Measurements from ENCODE around the gene CYTH4. TPM values are rescaled to one million over a fixed set of nuclear protein-coding genes. Genes with fewer than 3 reads are reported as not detected.

Gene CYTH4
- total and polyA plus RNA-seq, 3 experiments from 2014 or later, result 23.1 to 80.2 (median 24.7) TPM

DNA sequence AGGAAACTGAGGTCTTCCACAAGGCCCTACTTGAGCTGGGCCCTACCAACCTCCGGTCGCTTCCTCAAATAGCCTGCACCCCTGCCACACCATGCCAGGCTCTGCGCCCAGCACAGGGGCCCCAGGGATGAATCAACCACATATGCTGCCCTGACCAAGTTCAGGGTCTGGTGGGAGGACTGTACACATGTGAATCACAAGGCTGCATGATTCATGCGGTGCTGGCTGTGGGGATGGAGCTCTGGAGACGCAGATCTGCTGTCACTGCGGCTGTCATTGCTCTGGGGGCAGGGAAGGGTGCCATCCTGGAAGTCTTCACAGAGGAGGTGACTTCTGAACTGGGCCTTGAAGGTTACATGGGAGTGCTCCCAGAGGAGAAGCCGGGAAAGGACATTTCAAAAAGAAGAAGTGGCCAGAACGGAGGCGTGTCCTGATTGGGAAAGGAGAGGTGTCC lies 21.5 kb downstream of the CYTH4 start:
- peaks cover 94% of the 10 kb centered on the region for H3K4me1 ChIP-seq (ENCODE audit: insufficient read depth, low read length)
- H3K27ac Mint-ChIP-seq, result peak overlapping the region; percentile 13 to 95 (median 87)
- peak overlapping the region in 1 of 7 donors; percentile 9 for H3K4me3 Mint-ChIP-seq
- H3K9me3 ChIP-seq (ENCODE audit: low read length), result no peaks in the 10 kb centered on the region
- no peak overlapping the region for H3K27ac ChIP-seq (ENCODE audit: low read depth, low read length)
- DNase-seq, result peak in 1 of 5 donors; percentile 57
- H3K36me3 ChIP-seq (ENCODE audit: insufficient read depth, low read length), result peaks cover 28% of the 10 kb centered on the region
- no peaks in the 10 kb centered on the region for H3K27me3 ChIP-seq (ENCODE audit: insufficient read depth, low read length, poor library complexity, severe bottlenecking)
- POLR2A ChIA-PET, result no interaction called here
- H3K9me3 Mint-ChIP-seq, result no peaks in the 10 kb centered on the region
- H3K27me3 Mint-ChIP-seq, result no peaks in the 10 kb centered on the region
- no peak overlapping the region for H3K4me3 ChIP-seq (ENCODE audit: low read length)
- H3K4me1 Mint-ChIP-seq, result peaks cover 70 to 93% (median 85%) of the 10 kb centered on the region in 3 donors
- CTCF ChIA-PET, result interaction anchor here (1.4 kb wide), 1 partner anchor 39 kb away, joined by 3 read pairs; no protein-coding TSS in a partner anchor
- H3K36me3 Mint-ChIP-seq, result peaks cover 6 to 75% (median 16%) of the 10 kb centered on the region in 3 donors

DNA sequence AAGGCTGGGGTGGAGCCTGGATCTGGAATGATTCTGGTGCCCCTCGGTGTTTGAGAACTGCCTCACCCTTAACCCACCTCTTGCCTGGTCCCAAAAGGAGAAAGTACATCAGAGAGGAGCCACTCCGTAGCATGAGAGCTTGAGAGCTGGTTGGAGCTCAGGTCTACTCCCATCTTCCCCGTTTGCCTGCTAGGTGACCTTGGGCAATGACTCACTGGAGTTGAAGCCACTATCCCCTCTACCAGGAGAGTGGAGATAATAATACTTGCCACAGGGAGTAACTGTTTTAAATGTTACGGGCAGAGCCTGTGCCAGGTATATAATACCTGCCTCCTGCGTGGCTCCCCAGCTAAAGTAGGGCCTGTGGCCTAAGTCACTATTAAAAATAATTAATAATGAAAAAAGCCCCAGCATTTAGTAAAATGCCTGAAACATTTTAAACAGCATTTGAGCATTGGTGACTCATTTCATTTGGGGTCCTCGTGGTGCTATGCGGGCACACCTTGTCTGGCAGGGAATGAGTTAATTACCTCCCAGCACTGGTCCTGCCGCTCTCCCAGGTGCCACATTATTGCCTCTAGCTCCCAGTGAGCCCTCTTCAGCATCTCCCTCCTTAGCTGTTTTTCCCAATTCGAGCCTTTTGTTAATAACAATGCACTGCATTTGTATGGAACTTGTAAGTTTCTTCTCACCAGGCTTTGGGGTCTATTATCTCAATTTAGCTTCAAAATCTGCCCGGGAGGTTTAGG lies 22.5 kb downstream of the CYTH4 start:
- no peak for DNase-seq
- H3K4me3 Mint-ChIP-seq, result no peak overlapping the region
- H3K9me3 Mint-ChIP-seq, result no peaks in the 10 kb centered on the region
- no peaks in the 10 kb centered on the region for H3K9me3 ChIP-seq (ENCODE audit: low read length)
- H3K4me1 ChIP-seq (ENCODE audit: insufficient read depth, low read length), result peaks cover 94% of the 10 kb centered on the region
- peak overlapping the region; percentile 71 to 99 (median 92) for H3K27ac Mint-ChIP-seq
- H3K27ac ChIP-seq (ENCODE audit: low read depth, low read length), result no peak overlapping the region
- H3K27me3 Mint-ChIP-seq, result no peaks in the 10 kb centered on the region
- H3K36me3 ChIP-seq (ENCODE audit: insufficient read depth, low read length), result peaks cover 24% of the 10 kb centered on the region
- no peak overlapping the region for H3K4me3 ChIP-seq (ENCODE audit: low read length)
- H3K36me3 Mint-ChIP-seq, result peaks cover 6 to 75% (median 16%) of the 10 kb centered on the region in 3 donors
- ChIA-PET POLR2A (no interaction called here), CTCF (interaction anchor here (1.0 to 1.5 kb wide), 5 partner anchors 8 to 327 kb away, joined by 3 to 5 read pairs (median 3); no protein-coding TSS in a partner anchor)
- peaks cover 74 to 93% (median 89%) of the 10 kb centered on the region in 3 donors for H3K4me1 Mint-ChIP-seq
- no peaks in the 10 kb centered on the region for H3K27me3 ChIP-seq (ENCODE audit: insufficient read depth, low read length, poor library complexity, severe bottlenecking)

DNA sequence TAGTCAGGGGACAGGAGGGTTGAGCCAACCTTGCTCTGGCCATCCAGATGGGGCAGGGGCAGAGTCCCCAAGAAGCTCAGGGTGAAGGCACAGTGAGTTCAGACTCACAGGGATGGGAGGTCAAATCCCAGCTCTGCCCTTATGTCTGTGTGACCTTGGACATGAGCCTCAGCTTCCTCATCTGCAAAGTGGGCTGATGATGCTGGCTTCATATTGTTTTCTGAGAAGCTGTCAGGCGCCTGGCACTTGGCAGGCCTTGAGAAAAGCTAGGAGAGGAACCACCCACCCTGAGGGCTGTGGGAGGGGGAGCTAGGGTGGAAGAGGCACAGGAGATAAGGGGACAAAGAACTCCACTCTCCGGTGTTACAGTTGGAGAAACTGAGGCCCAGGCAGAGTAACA lies 23.6 kb downstream of the CYTH4 start:
- Mint-ChIP-seq H3K9me3 (no peaks in the 10 kb centered on the region), H3K27me3 (no peaks in the 10 kb centered on the region), H3K27ac (peak overlapping the region; percentile 43 to 99 (median 93)), H3K4me1 (peaks cover 74 to 93% (median 89%) of the 10 kb centered on the region in 3 donors), H3K4me3 (peak overlapping the region in 2 of 7 donors; percentile 63 to 85), H3K36me3 (peaks cover 6 to 75% (median 18%) of the 10 kb centered on the region in 3 donors)
- H3K4me3 ChIP-seq (ENCODE audit: low read length), result no peak overlapping the region
- peak overlapping the region; percentile 79 for H3K27ac ChIP-seq (ENCODE audit: low read depth, low read length)
- ChIA-PET CTCF (interaction anchor here (0.8 to 1.5 kb wide), 5 partner anchors 12 to 329 kb away, joined by 3 to 5 read pairs (median 3); no protein-coding TSS in a partner anchor), POLR2A (interaction anchor here (0.9 kb wide), 1 partner anchor 15 kb away, joined by 4 read pairs; no protein-coding TSS in a partner anchor)
- H3K27me3 ChIP-seq (ENCODE audit: insufficient read depth, low read length, poor library complexity, severe bottlenecking), result no peaks in the 10 kb centered on the region
- H3K4me1 ChIP-seq (ENCODE audit: insufficient read depth, low read length), result peaks cover 94% of the 10 kb centered on the region
- H3K36me3 ChIP-seq (ENCODE audit: insufficient read depth, low read length), result peaks cover 35% of the 10 kb centered on the region
- H3K9me3 ChIP-seq (ENCODE audit: low read length), result no peaks in the 10 kb centered on the region
- no peak for DNase-seq

DNA sequence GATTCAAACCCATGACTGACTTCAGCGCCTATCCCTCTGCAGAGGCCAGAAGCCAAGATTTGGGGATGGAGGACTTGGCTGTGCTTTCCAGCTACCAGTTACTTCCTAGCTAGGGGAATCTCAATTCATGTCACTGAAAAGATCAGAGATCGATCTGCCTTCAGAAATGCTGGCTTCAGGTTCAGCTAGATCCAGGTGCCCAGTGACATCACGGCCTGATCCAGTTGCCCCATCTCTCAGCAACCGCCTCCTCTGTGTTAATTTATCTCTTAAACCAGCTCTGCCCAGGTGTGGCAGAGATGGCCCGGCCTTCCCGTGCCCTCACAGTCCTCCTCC lies 24.2 kb downstream of the CYTH4 start:
- no peak for DNase-seq
- ChIA-PET POLR2A (interaction anchor here (0.9 kb wide), 1 partner anchor 15 kb away, joined by 4 read pairs; no protein-coding TSS in a partner anchor), CTCF (interaction anchor here (0.8 to 1.2 kb wide), 3 partner anchors 152 to 302 kb away, joined by 3 read pairs; partner anchors contain the start of gene GGA1)
- Histone ChIP-seq H3K4me1 (ENCODE audit: insufficient read depth, low read length) (peaks cover 90% of the 10 kb centered on the region), H3K9me3 (ENCODE audit: low read length) (no peaks in the 10 kb centered on the region), H3K27ac (ENCODE audit: low read depth, low read length) (peak overlapping the region; percentile 79), H3K27me3 (ENCODE audit: insufficient read depth, low read length, poor library complexity, severe bottlenecking) (no peaks in the 10 kb centered on the region), H3K4me3 (ENCODE audit: low read length) (peak overlapping the region; percentile 22), H3K36me3 (ENCODE audit: insufficient read depth, low read length) (peaks cover 41% of the 10 kb centered on the region)
- Mint-ChIP-seq H3K27me3 (no peaks in the 10 kb centered on the region), H3K4me1 (peaks cover 72 to 93% (median 88%) of the 10 kb centered on the region in 3 donors), H3K36me3 (peaks cover 3 to 75% (median 15%) of the 10 kb centered on the region in 3 donors), H3K27ac (peak overlapping the region; percentile 89 to 99 (median 98)), H3K9me3 (no peaks in the 10 kb centered on the region), H3K4me3 (peak overlapping the region; percentile 44 to 86 (median 79))

DNA sequence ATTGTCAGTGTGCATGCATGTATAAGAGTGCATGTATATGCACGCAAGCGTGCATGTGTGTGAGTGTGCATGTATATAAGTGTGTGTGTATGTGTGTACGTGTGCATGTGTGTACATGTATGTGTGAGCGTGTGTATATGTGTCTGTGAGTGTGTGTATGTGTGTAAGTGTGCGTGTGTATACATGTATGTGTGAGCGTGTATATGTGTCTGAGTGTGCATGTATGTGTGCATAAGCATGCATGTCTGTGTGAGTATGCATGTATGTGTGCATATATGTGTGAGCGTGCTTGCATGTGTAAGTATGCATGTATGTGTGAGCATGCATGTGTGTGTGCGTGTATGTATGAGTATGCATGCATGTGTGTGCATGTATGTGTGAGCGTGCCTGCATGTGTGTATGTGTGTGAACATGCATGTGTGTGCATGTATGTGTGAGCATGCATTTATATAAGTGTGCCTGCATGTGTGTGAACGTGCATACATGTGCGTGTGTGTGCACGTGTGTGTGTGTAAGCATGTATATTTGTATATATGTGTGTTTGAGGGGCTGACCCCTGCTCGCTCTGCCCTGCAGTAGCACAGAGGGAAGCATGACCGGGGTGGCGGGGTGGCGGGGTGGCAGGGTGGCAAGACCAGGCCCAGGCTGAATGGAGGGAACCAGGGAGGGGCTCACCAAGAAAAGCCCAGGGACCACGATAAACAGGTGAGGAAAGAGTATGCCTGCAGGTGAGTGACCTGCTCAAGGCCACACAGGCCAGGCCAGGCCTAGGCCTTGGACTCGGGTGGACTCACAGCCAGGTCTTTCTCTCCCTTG lies 26.3 kb downstream of the CYTH4 start:
- H3K27ac ChIP-seq (ENCODE audit: low read depth, low read length), result no peak overlapping the region
- H3K27ac Mint-ChIP-seq, result peak overlapping the region; percentile 89 to 99 (median 98)
- H3K36me3 Mint-ChIP-seq, result peaks cover 3 to 76% (median 11%) of the 10 kb centered on the region in 3 donors
- POLR2A ChIA-PET, result interaction anchor here (1.1 to 1.8 kb wide), 4 partner anchors 8 to 109 kb away, joined by 4 to 6 read pairs (median 4); no protein-coding TSS in a partner anchor
- peaks cover 66 to 89% (median 82%) of the 10 kb centered on the region in 3 donors for H3K4me1 Mint-ChIP-seq
- H3K9me3 ChIP-seq (ENCODE audit: low read length), result no peaks in the 10 kb centered on the region
- H3K9me3 Mint-ChIP-seq, result no peaks in the 10 kb centered on the region
- CTCF ChIA-PET, result interaction anchor here (1.2 to 4.0 kb wide), 3 partner anchors 42 to 120 kb away, joined by 3 to 19 read pairs (median 9); no protein-coding TSS in a partner anchor
- H3K4me3 Mint-ChIP-seq, result peak overlapping the region; percentile 47 to 86 (median 83)
- no peak for DNase-seq
- H3K27me3 Mint-ChIP-seq, result no peaks in the 10 kb centered on the region
- H3K27me3 ChIP-seq (ENCODE audit: insufficient read depth, low read length, poor library complexity, severe bottlenecking), result no peaks in the 10 kb centered on the region
- H3K4me1 ChIP-seq (ENCODE audit: insufficient read depth, low read length), result peaks cover 74% of the 10 kb centered on the region
- H3K4me3 ChIP-seq (ENCODE audit: low read length), result peak overlapping the region; percentile 53
- H3K36me3 ChIP-seq (ENCODE audit: insufficient read depth, low read length), result peaks cover 35% of the 10 kb centered on the region

DNA sequence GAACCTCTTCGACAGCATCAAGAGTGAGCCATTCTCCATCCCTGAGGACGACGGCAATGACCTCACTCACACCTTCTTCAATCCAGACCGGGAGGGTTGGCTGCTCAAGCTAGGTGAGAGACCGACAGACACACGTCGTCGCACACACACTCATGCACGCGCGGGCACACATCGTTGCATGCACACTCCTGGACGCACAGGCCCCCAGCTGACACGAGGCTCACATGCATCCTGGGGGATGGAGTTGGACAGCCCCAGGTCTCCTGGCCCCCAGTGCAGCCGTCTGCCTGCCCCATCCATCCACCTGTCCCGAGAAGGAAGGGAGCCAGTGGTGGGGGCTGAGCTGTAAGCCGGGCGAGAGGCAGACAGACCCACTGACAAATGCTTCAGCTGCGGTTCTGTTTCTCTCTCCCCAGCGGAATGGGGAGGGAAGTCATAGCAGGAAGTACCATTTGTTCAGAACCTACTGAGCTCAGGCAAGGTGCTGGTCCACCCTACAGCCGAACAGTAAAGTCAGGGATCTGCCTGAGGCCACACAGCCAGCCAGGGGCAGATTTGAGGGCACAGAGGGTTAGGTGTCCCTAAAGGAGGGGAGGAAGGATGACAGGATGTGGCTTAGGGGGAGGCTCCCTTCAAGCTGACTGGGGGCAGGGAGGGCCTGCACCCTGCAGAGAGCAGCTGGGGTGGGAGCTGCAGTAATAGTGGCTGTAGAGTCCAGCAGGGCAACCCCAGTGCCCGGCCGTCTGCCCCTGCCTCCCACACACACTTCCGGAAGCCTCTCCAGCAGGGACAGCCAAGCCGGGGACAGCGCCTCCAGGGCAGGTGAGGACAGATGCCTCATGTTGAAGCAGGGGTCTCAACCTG lies 27.1 kb downstream of the CYTH4 start:
- Histone ChIP-seq H3K4me3 (ENCODE audit: low read length) (peak overlapping the region; percentile 51), H3K27me3 (ENCODE audit: insufficient read depth, low read length, poor library complexity, severe bottlenecking) (no peaks in the 10 kb centered on the region), H3K4me1 (ENCODE audit: insufficient read depth, low read length) (peaks cover 72% of the 10 kb centered on the region), H3K27ac (ENCODE audit: low read depth, low read length) (peak overlapping the region; percentile 14), H3K9me3 (ENCODE audit: low read length) (no peaks in the 10 kb centered on the region), H3K36me3 (ENCODE audit: insufficient read depth, low read length) (peaks cover 32% of the 10 kb centered on the region)
- H3K27ac Mint-ChIP-seq, result peak overlapping the region; percentile 52 to 99 (median 88)
- CTCF ChIA-PET, result interaction anchor here (0.7 to 4.0 kb wide), 10 partner anchors 8 to 120 kb away, joined by 3 to 19 read pairs (median 4); no protein-coding TSS in a partner anchor
- POLR2A ChIA-PET, result interaction anchor here (0.9 to 1.8 kb wide), 9 partner anchors 9 to 110 kb away, joined by 3 to 6 read pairs (median 4); partner anchors contain the start of gene CYTH4
- peaks cover 3 to 78% (median 10%) of the 10 kb centered on the region in 3 donors for H3K36me3 Mint-ChIP-seq
- H3K4me1 Mint-ChIP-seq, result peaks cover 66 to 89% (median 80%) of the 10 kb centered on the region in 3 donors
- no peaks in the 10 kb centered on the region for H3K27me3 Mint-ChIP-seq
- DNase-seq, result peak; percentile 33 to 78 (median 65)
- H3K4me3 Mint-ChIP-seq, result peak overlapping the region; percentile 47 to 85 (median 75)
- no peaks in the 10 kb centered on the region for H3K9me3 Mint-ChIP-seq
